Caco-2 (cell line): ENCODE measurements around the gene ZNF432. TPM values are rescaled to one million over a fixed set of nuclear protein-coding genes. Genes with fewer than 3 reads are reported as not detected.

Source experiments
- BruUV-seq: library from RNA; stranded (reverse); fragments of 400-500 nt; replicated peaks from 2 replicates; lab custom pipeline; 2021; lab: Mats Ljungman, UMichigan
- CTCF ChIA-PET: fragments of 300-600 bp; sonication (Branson Sonifier 250); formaldehyde crosslinking; loops from one replicate; lab custom pipeline; 2022; ENCODE audit warnings: antibody characterized with exemption; lab: Charles Lee
- POLR2A ChIA-PET: fragments of 300-600 bp; sonication (Branson Sonifier 250); formaldehyde crosslinking; loops from one replicate; lab custom pipeline; 2022; ENCODE audit warnings: antibody characterized with exemption; lab: Charles Lee
- DNase-seq, 2 experiments: peaks; one replicate each; pipeline versions ENCODE4 v3.0.0 to v3.0.0-alpha.2; 2020 to 2022
- H3K27me3 ChIP-seq: replicated peaks from 2 replicates; pipeline ENCODE4 v1.6.0; 2011; ENCODE audit warnings: low read length; ENCODE audit not compliant: control insufficient read depth, insufficient read depth
- H3K36me3 ChIP-seq: 2 replicates; pipeline ENCODE4 v1.5.1; 2011; ENCODE audit warnings: low read length; ENCODE audit not compliant: control insufficient read depth, insufficient read depth
- H3K4me1 ChIP-seq: fragments of 250-450 bp; sonication (Bioruptor Pico); 2 replicates; pipeline ENCODE4 v1.5.1; 2020; ENCODE audit warnings: mild to moderate bottlenecking
- H3K4me3 ChIP-seq: 2 replicates; pipeline ENCODE4 v1.5.1; 2011; ENCODE audit warnings: low read depth, mild to moderate bottlenecking, control low read depth, low read length
- H3K9me3 ChIP-seq: fragments of 250-450 bp; sonication (Bioruptor Pico); 2 replicates; pipeline ENCODE4 v1.5.1; 2020; ENCODE audit warnings: mild to moderate bottlenecking, moderate library complexity
- H3K27ac Mint-ChIP-seq: one replicate; pipeline ENCODE4 v1.8.0; 2022; ENCODE audit warnings: mixed read lengths; ENCODE audit not compliant: unreplicated experiment
- H3K27me3 Mint-ChIP-seq: one replicate; pipeline ENCODE4 v1.8.0; 2022; ENCODE audit warnings: mixed read lengths; ENCODE audit not compliant: insufficient read depth, unreplicated experiment
- H3K36me3 Mint-ChIP-seq: one replicate; pipeline ENCODE4 v1.8.0; 2022; ENCODE audit warnings: mild to moderate bottlenecking, mixed read lengths; ENCODE audit not compliant: insufficient read depth, unreplicated experiment
- H3K4me1 Mint-ChIP-seq: one replicate; pipeline ENCODE4 v1.8.0; 2022; ENCODE audit warnings: low read depth, mixed read lengths; ENCODE audit not compliant: unreplicated experiment
- H3K4me3 Mint-ChIP-seq: one replicate; pipeline ENCODE4 v1.8.0; 2022; ENCODE audit warnings: mild to moderate bottlenecking, moderate library complexity, mixed read lengths; ENCODE audit not compliant: unreplicated experiment
- H3K9me3 Mint-ChIP-seq: one replicate; pipeline ENCODE4 v1.8.0; 2022; ENCODE audit warnings: mixed read lengths; ENCODE audit not compliant: unreplicated experiment
- CTCF ChIP-seq, 2 experiments: fragments of 200-600 bp in 1 of 2; IDR thresholded peaks; 1 replicate in 1 of 2; 2 replicates in 1 of 2; pipeline versions ENCODE4 v1.5.1 to v1.8.0; 2011 to 2022; ENCODE audit warnings: antibody characterized with exemption in 1 of 2, control low read depth in 1 of 2, inconsistent platforms in 1 of 2, low read depth in 1 of 2, low read length in 1 of 2, mild to moderate bottlenecking in 1 of 2, moderate library complexity in 1 of 2; ENCODE audit not compliant: insufficient read depth in 1 of 2, severe bottlenecking in 1 of 2, unreplicated experiment in 1 of 2
- intact Hi-C: fragments of 100-400 bp; cut with micrococcal nuclease; formaldehyde crosslinking; loops from one replicate; pipeline ENCODE4 v1.10.0; 2022; ENCODE audit not compliant: unreplicated experiment
- total RNA-seq: library from RNA; stranded (reverse); gene quantifications from 2 replicates; pipeline ENCODE4 v1.2.3, GENCODE V29; 2022

The ZNF432 gene
- total RNA-seq, 1 experiment from 2014 or later = 10.5 TPM

GRCh38 chr19:51983361-51983760 is 65.3 kb downstream of the ZNF432 start:
- CTCF ChIA-PET = no interaction called here
- Mint-ChIP-seq H3K4me1 (no peaks in the 10 kb centered on the region), H3K27me3 (no peaks in the 10 kb centered on the region), H3K4me3 (no peak overlapping the region), H3K27ac (no peak overlapping the region), H3K9me3 (peaks cover 31% of the 10 kb centered on the region), H3K36me3 (peaks cover 9% of the 10 kb centered on the region)
- no peak for DNase-seq
- peaks cover 57% of the 10 kb centered on the region for H3K9me3 ChIP-seq
- no peaks in the 10 kb centered on the region for H3K36me3 ChIP-seq
- H3K4me1 ChIP-seq = no peaks in the 10 kb centered on the region
- BruUV-seq = no TSS peak
- intact Hi-C loops = no loop called here
- H3K4me3 ChIP-seq = no peak overlapping the region
- no peaks in the 10 kb centered on the region for H3K27me3 ChIP-seq
- TF ChIP-seq CTCF (IDR thresholded peaks at IDR 0.05; ENCODE audit: insufficient read depth in 1 of 2, low read depth in 1 of 2, low read length in 1 of 2, severe bottlenecking in 1 of 2, unreplicated experiment in 1 of 2) = no peak
- POLR2A ChIA-PET = no interaction called here

Other genes starting within 250 kb of the ZNF432 start
- gene ZNF577, start 160.9 kb downstream of the ZNF432 start, total RNA-seq = 4.9 and 7.7 TPM in 2 replicates
- 3.7 and 7.9 TPM in 2 replicates for gene ZNF649, start 143.8 kb downstream of the ZNF432 start, total RNA-seq
- 1.3 and 2.2 TPM in 2 replicates for gene ZNF613, start 121.4 kb downstream of the ZNF432 start, total RNA-seq
- 2.5 and 2.6 TPM in 2 replicates for gene ZNF350, start 62.0 kb downstream of the ZNF432 start, total RNA-seq
- gene ZNF615, start 40.6 kb downstream of the ZNF432 start, total RNA-seq = 5.2 and 7.1 TPM in 2 replicates
- gene ZNF614, start 20.5 kb downstream of the ZNF432 start, total RNA-seq = 7.8 and 8.7 TPM in 2 replicates
- 14.9 and 16.7 TPM in 2 replicates for gene ZNF841, start 46.9 kb upstream of the ZNF432 start, total RNA-seq
- gene ZNF616, start 91.1 kb upstream of the ZNF432 start, total RNA-seq = 5.7 and 7.1 TPM in 2 replicates
- 6.3 and 8.8 TPM in 2 replicates for gene ZNF836, start 122.8 kb upstream of the ZNF432 start, total RNA-seq
- gene PPP2R1A, start 141.2 kb upstream of the ZNF432 start, total RNA-seq = 279 and 291 TPM in 2 replicates
- gene ZNF766, start 220.7 kb upstream of the ZNF432 start, total RNA-seq = 12.1 and 12.9 TPM in 2 replicates
- 16.9 and 17.7 TPM in 2 replicates for gene ZNF480, start 248.3 kb upstream of the ZNF432 start, total RNA-seq